G401 (cell line): Measurements from ENCODE around the gene ZNF529. TPM values are rescaled to one million over a fixed set of nuclear protein-coding genes. Genes with fewer than 3 reads are reported as not detected.

Source experiments
- DNase-seq: peaks from one replicate; pipeline ENCODE4 v3.0.0-alpha.2; 2015; ENCODE audit warnings: low spot score
- in situ Hi-C: cut with HindIII; loops from 2 replicates; pipeline ENCODE4 v1.10.0; 2016; ENCODE audit warnings: low sequenced_read_pairs, mixed read lengths
- total RNA-seq: library from RNA; depleted of rRNA; stranded (reverse); fragments of >200 nt; shearing (Covaris generic); gene quantifications from 2 replicates; pipeline ENCODE4 v1.2.3, GENCODE V29; 2014; rRNA removed

ZNF529 gene
- total RNA-seq, 1 experiment from 2014 or later, result 7.8 TPM

GRCh38 chr19:36526581-36526980, 46.5 kb downstream of the ZNF529 start:
- no peak for DNase-seq
- in situ Hi-C loops, result no loop called here

- in situ Hi-C loops, result no loop called here
- DNase-seq, result no peak
Observed at GRCh38 chr19:36524617-36525016, 48.5 kb downstream of the ZNF529 start.

- DNase-seq, result no peak
- in situ Hi-C loops, result no loop called here
Observed at GRCh38 chr19:36514012-36514612, 59.0 kb downstream of the ZNF529 start.

GRCh38 chr19:36508325-36508724, 64.8 kb downstream of the ZNF529 start:
- DNase-seq, result no peak
- in situ Hi-C loops, result no loop called here

GRCh38 chr19:36501973-36502372, 71.1 kb downstream of the ZNF529 start:
- in situ Hi-C loops, result no loop called here
- DNase-seq, result no peak

GRCh38 chr19:36497001-36497400, 76.1 kb downstream of the ZNF529 start:
- in situ Hi-C loops, result no loop called here

More at GRCh38 chr19:36497001-36497400, 76.1 kb downstream of the ZNF529 start:
- no peak for DNase-seq

Other genes starting within 250 kb of the ZNF529 start
- gene ZFP14, start 194.1 kb downstream of the ZNF529 start, total RNA-seq, result 7.1 and 9.4 TPM in 2 replicates
- gene ZFP82, start 154.6 kb downstream of the ZNF529 start, total RNA-seq, result 3.6 and 4.8 TPM in 2 replicates
- 14.1 and 15.8 TPM in 2 replicates for gene ZNF566, start 83.7 kb downstream of the ZNF529 start, total RNA-seq
- gene ZNF260, start 45.0 kb downstream of the ZNF529 start, total RNA-seq, result 7.0 and 69.0 TPM in 2 replicates
- gene ZNF382, start 32.0 kb upstream of the ZNF529 start, total RNA-seq, result 5.7 and 16.4 TPM in 2 replicates
- gene ZNF461, start 93.5 kb upstream of the ZNF529 start, total RNA-seq, result 0.62 and 8.3 TPM in 2 replicates
- 5.9 and 8.7 TPM in 2 replicates for gene ZNF567, start 114.3 kb upstream of the ZNF529 start, total RNA-seq
- 2.6 and 3.8 TPM in 2 replicates for gene ZNF850, start 199.5 kb upstream of the ZNF529 start, total RNA-seq